ENCODE data around the gene THADA. TPM values are rescaled to one million over a fixed set of nuclear protein-coding genes. Genes with fewer than 3 reads are reported as not detected.

THADA gene
- total RNA-seq, 1 donor from 2014 or later, result 41.2 TPM

- no peak for ATAC-seq
- TF ChIP-seq, protein P1, sequence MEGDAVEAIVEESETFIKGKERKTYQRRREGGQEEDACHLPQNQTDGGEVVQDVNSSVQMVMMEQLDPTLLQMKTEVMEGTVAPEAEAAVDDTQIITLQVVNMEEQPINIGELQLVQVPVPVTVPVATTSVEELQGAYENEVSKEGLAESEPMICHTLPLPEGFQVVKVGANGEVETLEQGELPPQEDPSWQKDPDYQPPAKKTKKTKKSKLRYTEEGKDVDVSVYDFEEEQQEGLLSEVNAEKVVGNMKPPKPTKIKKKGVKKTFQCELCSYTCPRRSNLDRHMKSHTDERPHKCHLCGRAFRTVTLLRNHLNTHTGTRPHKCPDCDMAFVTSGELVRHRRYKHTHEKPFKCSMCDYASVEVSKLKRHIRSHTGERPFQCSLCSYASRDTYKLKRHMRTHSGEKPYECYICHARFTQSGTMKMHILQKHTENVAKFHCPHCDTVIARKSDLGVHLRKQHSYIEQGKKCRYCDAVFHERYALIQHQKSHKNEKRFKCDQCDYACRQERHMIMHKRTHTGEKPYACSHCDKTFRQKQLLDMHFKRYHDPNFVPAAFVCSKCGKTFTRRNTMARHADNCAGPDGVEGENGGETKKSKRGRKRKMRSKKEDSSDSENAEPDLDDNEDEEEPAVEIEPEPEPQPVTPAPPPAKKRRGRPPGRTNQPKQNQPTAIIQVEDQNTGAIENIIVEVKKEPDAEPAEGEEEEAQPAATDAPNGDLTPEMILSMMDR (IDR thresholded peaks at IDR 0.05), result no peak
- no peak overlapping the region for H3K27ac ChIP-seq
- intact Hi-C loops (cut with DNase I), result no loop called here
- H3K36me3 ChIP-seq, result no peaks in the 10 kb centered on the region
- DNase-seq, result no peak
- no peaks in the 10 kb centered on the region for H3K27me3 ChIP-seq (ENCODE audit: low read depth)
- H3K9me3 ChIP-seq, result no peaks in the 10 kb centered on the region
- peaks cover 10% of the 10 kb centered on the region for H3K4me1 ChIP-seq
- H3K4me3 ChIP-seq, result no peak overlapping the region
These were observed 357.0 kb downstream of the THADA start for GRCh38 chr2:43238813-43239212.

DNA sequence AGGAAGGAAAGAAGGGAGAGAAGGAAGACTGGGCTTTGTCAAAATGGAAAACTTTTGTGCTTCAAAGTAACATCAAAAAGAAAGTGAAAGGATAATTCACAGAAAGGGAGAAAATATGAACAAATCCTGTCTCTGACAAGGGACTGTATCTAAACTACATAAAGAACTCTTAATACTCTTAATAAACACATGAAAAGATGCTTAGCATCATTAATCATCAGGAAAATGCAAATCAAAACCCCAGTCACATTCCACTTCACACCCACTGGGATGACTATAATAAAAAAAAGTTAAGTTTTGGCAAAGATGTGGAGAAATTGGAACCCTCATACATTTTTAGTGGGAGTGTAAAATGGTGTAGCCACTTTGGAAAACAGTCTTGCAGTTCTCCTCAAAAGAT lies 357.7 kb downstream of the THADA start:
- DNase-seq, result no peak
- Histone ChIP-seq H3K4me1 (peaks cover 10% of the 10 kb centered on the region), H3K4me3 (no peak overlapping the region), H3K9me3 (no peaks in the 10 kb centered on the region), H3K27ac (peak overlapping the region; percentile 6), H3K36me3 (no peaks in the 10 kb centered on the region), H3K27me3 (ENCODE audit: low read depth) (no peaks in the 10 kb centered on the region)
- TF ChIP-seq, protein P1 (IDR thresholded peaks at IDR 0.05), result no peak
- no peak for ATAC-seq
- intact Hi-C loops (cut with DNase I), result no loop called here

GRCh38 chr2:43233218-43234212 lies 362.3 kb downstream of the THADA start:
- H3K9me3 ChIP-seq, result no peaks in the 10 kb centered on the region
- no peak overlapping the region for H3K4me3 ChIP-seq
- peaks cover 18% of the 10 kb centered on the region for H3K36me3 ChIP-seq
- H3K27me3 ChIP-seq (ENCODE audit: low read depth), result no peaks in the 10 kb centered on the region
- H3K27ac ChIP-seq, result peak overlapping the region; percentile 39
- peaks cover 25% of the 10 kb centered on the region for H3K4me1 ChIP-seq
- intact Hi-C loops (cut with DNase I), result no loop called here
- DNase-seq (no peak), ATAC-seq (peak; percentile 9 to 51)
- TF ChIP-seq, protein P1 (IDR thresholded peaks at IDR 0.05), result no peak

DNA sequence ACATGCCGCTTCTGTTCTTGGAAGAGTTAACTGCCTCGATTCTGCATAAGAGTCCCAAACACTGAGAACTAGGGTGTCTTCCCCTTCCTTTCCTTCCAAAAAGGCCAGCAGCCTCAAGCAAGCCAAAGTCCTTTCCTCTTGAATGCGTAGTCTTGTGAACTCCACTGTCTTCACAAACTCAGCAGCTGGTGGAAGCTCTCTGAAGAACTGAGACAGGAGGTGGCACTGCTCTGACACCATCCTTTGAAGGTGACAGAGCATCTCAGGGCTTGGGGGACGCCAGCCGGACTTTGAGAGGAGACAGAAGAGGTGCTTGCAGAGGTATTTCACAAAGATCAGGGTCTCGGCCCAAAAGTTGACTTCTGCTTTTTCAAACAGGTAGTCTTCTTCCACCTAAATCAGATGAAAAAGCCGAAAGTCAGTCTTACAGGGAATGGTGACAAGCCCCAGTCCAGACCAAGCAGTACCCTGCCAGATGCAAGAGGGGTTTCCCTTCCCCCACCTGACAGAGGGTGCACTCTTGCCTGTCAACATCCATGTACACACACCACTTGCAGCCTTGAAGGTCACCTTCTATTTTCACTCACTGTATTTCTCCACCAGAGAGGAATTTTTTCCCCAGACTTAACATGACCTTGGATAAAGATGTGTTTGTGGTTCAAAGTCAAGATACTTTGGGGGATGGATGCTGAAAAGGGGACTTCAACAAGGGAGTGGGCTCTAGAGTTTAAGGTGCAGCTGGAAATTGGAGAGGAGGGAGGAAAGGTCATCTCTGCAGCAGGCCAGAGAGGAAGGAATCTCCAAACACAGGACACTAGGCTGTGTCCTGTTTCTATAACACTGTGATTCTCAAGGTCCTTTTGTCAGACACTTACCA lies 364.6 kb downstream of the THADA start:
- Histone ChIP-seq H3K4me3 (no peak overlapping the region), H3K4me1 (peaks cover 24% of the 10 kb centered on the region), H3K27me3 (ENCODE audit: low read depth) (no peaks in the 10 kb centered on the region), H3K9me3 (no peaks in the 10 kb centered on the region), H3K27ac (no peak overlapping the region), H3K36me3 (peaks cover 18% of the 10 kb centered on the region)
- DNase-seq, result no peak
- ATAC-seq, result no peak
- intact Hi-C loops (cut with DNase I), result no loop called here
- TF ChIP-seq, protein P1 (IDR thresholded peaks at IDR 0.05), result no peak

- peaks cover 23% of the 10 kb centered on the region for H3K4me1 ChIP-seq
- H3K27me3 ChIP-seq (ENCODE audit: low read depth), result no peaks in the 10 kb centered on the region
- TF ChIP-seq, protein P1 (IDR thresholded peaks at IDR 0.05), result no peak
- no peaks in the 10 kb centered on the region for H3K9me3 ChIP-seq
- ATAC-seq (no peak), DNase-seq (peak; percentile 20)
- intact Hi-C loops (cut with DNase I), result no loop called here
- H3K36me3 ChIP-seq, result peaks cover 19% of the 10 kb centered on the region
- H3K4me3 ChIP-seq, result no peak overlapping the region
- H3K27ac ChIP-seq, result peak overlapping the region; percentile 31
These were observed 365.4 kb downstream of the THADA start for GRCh38 chr2:43230351-43230885.
